Limb (tissue), 2 donors: ENCODE results near the gene TPP1.

ENCODE experiments used
- DNase-seq, 2 donors: peaks; one replicate each; pipeline ENCODE4 v3.0.0-alpha.2; 2016; ENCODE audit errors: extremely low spot score in 2 of 2

The TPP1 gene

GRCh38 chr11:6629573-6629891 lies 10.3 kb upstream of the TPP1 start:
- DNase-seq, result peak in 1 of 2 donors; percentile 25

- DNase-seq, result no peak
These were observed 9.3 kb upstream of the TPP1 start for GRCh38 chr11:6628526-6628925.

GRCh38 chr11:6627762-6628241 lies 8.6 kb upstream of the TPP1 start:
- no peak for DNase-seq

- DNase-seq, result peak in 1 of 2 donors; percentile 17
These were observed 7.9 kb upstream of the TPP1 start for GRCh38 chr11:6626971-6627761.

- DNase-seq, result peak in 1 of 2 donors; percentile 23
These were observed 6.7 kb upstream of the TPP1 start for GRCh38 chr11:6625832-6626420.

- peak in 1 of 2 donors; percentile 24 for DNase-seq
These were observed 6.1 kb upstream of the TPP1 start for GRCh38 chr11:6625156-6625831.

GRCh38 chr11:6623391-6624363 lies 4.5 kb upstream of the TPP1 start:
- peak in 1 of 2 donors; percentile 24 for DNase-seq

- DNase-seq, result peak in 1 of 2 donors; percentile 36
These were observed 3.3 kb upstream of the TPP1 start for GRCh38 chr11:6622261-6623171.

GRCh38 chr11:6621711-6622211 lies 2.5 kb upstream of the TPP1 start:
- no peak for DNase-seq

- DNase-seq, result no peak
These were observed 1.4 kb upstream of the TPP1 start for GRCh38 chr11:6620636-6621035.

- peak in 1 of 2 donors; percentile 68 for DNase-seq
These were observed 862 bp downstream of the TPP1 start for GRCh38 chr11:6618117-6619003.

GRCh38 chr11:6617315-6617781 lies 1.9 kb downstream of the TPP1 start:
- DNase-seq, result no peak

GRCh38 chr11:6616596-6617250 lies 2.5 kb downstream of the TPP1 start:
- no peak for DNase-seq

GRCh38 chr11:6615882-6616585 lies 3.2 kb downstream of the TPP1 start:
- DNase-seq, result no peak

- DNase-seq, result no peak
These were observed 4.2 kb downstream of the TPP1 start for GRCh38 chr11:6615046-6615445.

- DNase-seq, result no peak
These were observed 4.8 kb downstream of the TPP1 start for GRCh38 chr11:6614446-6614845.

- DNase-seq, result no peak
These were observed 5.7 kb downstream of the TPP1 start for GRCh38 chr11:6613496-6613895.
